Keratinocyte (primary cell): ENCODE data around the gene ENGASE. TPM values are rescaled to one million over a fixed set of nuclear protein-coding genes. Genes with fewer than 3 reads are reported as not detected.

Experiments used
- DNase-seq: peaks from one replicate; pipeline ENCODE4 v3.0.0-alpha.2; 2011; ENCODE audit warnings: low read depth, missing footprints, low spot score
- FAIRE-seq: peaks from 2 replicates; lab custom pipeline; 2011; peaks lifted over from hg19 to GRCh38; lab: Jason Lieb, UNC
- H2AFZ ChIP-seq: 2 replicates; pipeline ENCODE4 v1.6.0; 2012; ENCODE audit warnings: low read length, control low read depth, inconsistent platforms; ENCODE audit not compliant: control insufficient read depth
- H3K27ac ChIP-seq: 2 replicates; pipeline ENCODE4 v1.5.1; 2011; ENCODE audit warnings: low read length; ENCODE audit not compliant: control insufficient read depth, insufficient read depth
- H3K27me3 ChIP-seq: 3 replicates; pipeline ENCODE4 v1.6.0; 2011; ENCODE audit warnings: low read length; ENCODE audit not compliant: control insufficient read depth, insufficient read depth; ENCODE audit errors: extremely low read depth
- H3K36me3 ChIP-seq, 2 experiments: 2 replicates in 1 of 2; 3 replicates in 1 of 2; pipeline ENCODE4 v1.5.1; 2011; ENCODE audit warnings: low read length in 2 of 2, mild to moderate bottlenecking in 1 of 2; ENCODE audit not compliant: control insufficient read depth in 2 of 2, insufficient read depth in 2 of 2; ENCODE audit errors: extremely low read depth in 1 of 2
- H3K4me1 ChIP-seq: 3 replicates; pipeline ENCODE4 v1.5.1; 2011; ENCODE audit warnings: low read length; ENCODE audit not compliant: control insufficient read depth, insufficient read depth; ENCODE audit errors: extremely low read depth
- H3K4me2 ChIP-seq: 3 replicates; pipeline ENCODE4 v1.6.0; 2011; ENCODE audit warnings: low read depth, low read length; ENCODE audit not compliant: control insufficient read depth, insufficient read depth; ENCODE audit errors: extremely low read depth
- H3K4me3 ChIP-seq, 3 experiments: fragments of 200-600 bp in 1 of 3; sonication (generic) in 1 of 3; 2 replicates in 2 of 3; 3 replicates in 1 of 3; pipeline ENCODE4 v1.5.1; 2011 to 2016; ENCODE audit warnings: low read length in 3 of 3, mild to moderate bottlenecking in 3 of 3, control low read depth in 2 of 3, inconsistent platforms in 1 of 3, low read depth in 1 of 3, mixed read lengths in 1 of 3, mixed run types in 1 of 3, moderate library complexity in 1 of 3; ENCODE audit not compliant: control insufficient read depth in 2 of 3, insufficient read depth in 2 of 3; ENCODE audit errors: extremely low read depth in 1 of 3
- H3K79me2 ChIP-seq: 2 replicates; pipeline ENCODE4 v1.6.0; 2012; ENCODE audit warnings: low read length; ENCODE audit not compliant: control insufficient read depth, insufficient read depth
- H3K9ac ChIP-seq: 3 replicates; pipeline ENCODE4 v1.6.0; 2011; ENCODE audit warnings: low read length; ENCODE audit not compliant: control insufficient read depth, insufficient read depth; ENCODE audit errors: extremely low read depth
- H3K9me1 ChIP-seq: 3 replicates; pipeline ENCODE4 v1.6.0; 2011; ENCODE audit warnings: low read length; ENCODE audit not compliant: control insufficient read depth, insufficient read depth; ENCODE audit errors: extremely low read depth
- H3K9me3 ChIP-seq: 2 replicates; pipeline ENCODE4 v1.5.1; 2012; ENCODE audit warnings: low read depth, low read length; ENCODE audit not compliant: control insufficient read depth
- H4K20me1 ChIP-seq: 3 replicates; pipeline ENCODE4 v1.6.0; 2011; ENCODE audit warnings: low read length; ENCODE audit not compliant: control insufficient read depth, insufficient read depth; ENCODE audit errors: extremely low read depth
- EZH2 ChIP-seq: IDR thresholded peaks from one replicate; pipeline ENCODE4 v1.6.1; 2012; ENCODE audit warnings: inconsistent platforms, mild to moderate bottlenecking, low read length, moderate library complexity
- dilution Hi-C: fragments of 300-500 bp; cut with MboI; formaldehyde crosslinking; loops from one replicate; pipeline ENCODE4 v1.7.0; 2020; ENCODE audit warnings: low sequenced_read_pairs; ENCODE audit not compliant: extremely low pct_ligation_motif_present
- polyA plus RNA-seq, 5 experiments: library from polyadenylated mRNA; depleted of rRNA in 3 of 5; stranded (reverse) in 3 of 5; stranded (forward) in 1 of 5; unstranded in 1 of 5; fragments of >200 nt; gene quantifications; 1 replicate in 1 of 5; 2 replicates in 3 of 5; 3 replicates in 1 of 5; pipeline versions ENCODE4 v1.2.1 to v1.2.3, GENCODE V29; 2011 to 2012; ENCODE audit warnings: missing spikeins in 2 of 5, low read depth in 1 of 5, low replicate concordance in 1 of 5
- TF ChIP-seq, protein P1 (sequence below), 3 experiments: IDR thresholded peaks in 1 of 3; conservative IDR thresholded peaks in 1 of 3; optimal IDR thresholded peaks in 1 of 3; 2 replicates in 2 of 3; 3 replicates in 1 of 3; pipeline versions ENCODE3 to v1.5.1; 2011; ENCODE audit warnings: low read length in 3 of 3, mild to moderate bottlenecking in 3 of 3, moderate library complexity in 2 of 3, control low read depth in 1 of 3, inconsistent platforms in 1 of 3; ENCODE audit not compliant: insufficient read depth in 2 of 3; ENCODE audit errors: extremely low read depth in 1 of 3

The ENGASE gene
- polyA plus RNA-seq, 1 donor (not counting 4 experiments of a cell fraction or from before 2014, with no cell fraction given), result 6.6 TPM

DNA sequence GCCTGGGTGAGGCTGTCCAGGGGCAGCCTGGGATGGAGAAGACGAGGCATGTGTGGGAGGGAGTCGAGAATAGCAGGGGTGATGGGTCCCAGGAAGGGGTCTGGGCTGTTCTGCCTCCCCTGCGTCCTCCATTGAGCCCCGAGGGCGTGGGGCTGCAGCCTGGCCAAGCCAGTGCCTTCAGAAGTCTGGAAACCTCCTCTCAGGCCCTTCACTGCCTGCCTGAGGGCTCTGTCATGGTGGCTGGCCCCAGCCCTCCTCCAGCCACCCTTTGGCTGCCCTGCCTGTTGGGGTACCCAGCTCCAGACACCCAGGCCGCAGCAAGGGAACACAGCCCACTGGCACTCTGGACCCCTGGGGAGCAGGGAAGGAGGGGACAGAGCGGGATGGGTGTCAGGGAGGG is 27.6 kb downstream of the ENGASE start:
- H3K9me1 ChIP-seq, result no peaks in the 10 kb centered on the region
- TF ChIP-seq EZH2, result no peak
- TF ChIP-seq, protein P1, sequence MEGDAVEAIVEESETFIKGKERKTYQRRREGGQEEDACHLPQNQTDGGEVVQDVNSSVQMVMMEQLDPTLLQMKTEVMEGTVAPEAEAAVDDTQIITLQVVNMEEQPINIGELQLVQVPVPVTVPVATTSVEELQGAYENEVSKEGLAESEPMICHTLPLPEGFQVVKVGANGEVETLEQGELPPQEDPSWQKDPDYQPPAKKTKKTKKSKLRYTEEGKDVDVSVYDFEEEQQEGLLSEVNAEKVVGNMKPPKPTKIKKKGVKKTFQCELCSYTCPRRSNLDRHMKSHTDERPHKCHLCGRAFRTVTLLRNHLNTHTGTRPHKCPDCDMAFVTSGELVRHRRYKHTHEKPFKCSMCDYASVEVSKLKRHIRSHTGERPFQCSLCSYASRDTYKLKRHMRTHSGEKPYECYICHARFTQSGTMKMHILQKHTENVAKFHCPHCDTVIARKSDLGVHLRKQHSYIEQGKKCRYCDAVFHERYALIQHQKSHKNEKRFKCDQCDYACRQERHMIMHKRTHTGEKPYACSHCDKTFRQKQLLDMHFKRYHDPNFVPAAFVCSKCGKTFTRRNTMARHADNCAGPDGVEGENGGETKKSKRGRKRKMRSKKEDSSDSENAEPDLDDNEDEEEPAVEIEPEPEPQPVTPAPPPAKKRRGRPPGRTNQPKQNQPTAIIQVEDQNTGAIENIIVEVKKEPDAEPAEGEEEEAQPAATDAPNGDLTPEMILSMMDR (optimal IDR thresholded peaks at IDR 0.05 in 1 of 3, IDR thresholded peaks at IDR 0.05 in 1 of 3, conservative IDR thresholded peaks at IDR 0.05 in 1 of 3; ENCODE audit: extremely low read depth in 1 of 3, insufficient read depth in 2 of 3, low read length in 3 of 3), result no peak
- H3K79me2 ChIP-seq, result no peaks in the 10 kb centered on the region
- no peak overlapping the region for H3K27ac ChIP-seq
- H4K20me1 ChIP-seq, result no peaks in the 10 kb centered on the region
- H3K27me3 ChIP-seq, result peaks cover 75% of the 10 kb centered on the region
- no peak overlapping the region for H2AFZ ChIP-seq
- H3K9ac ChIP-seq, result no peak overlapping the region
- no peak overlapping the region for H3K4me2 ChIP-seq
- no peaks in the 10 kb centered on the region for H3K4me1 ChIP-seq
- no peaks in the 10 kb centered on the region for H3K36me3 ChIP-seq
- H3K9me3 ChIP-seq, result no peaks in the 10 kb centered on the region
- dilution Hi-C loops, result no loop called here
- no peak for FAIRE-seq
- no peak for DNase-seq
- no peak overlapping the region for H3K4me3 ChIP-seq

DNA sequence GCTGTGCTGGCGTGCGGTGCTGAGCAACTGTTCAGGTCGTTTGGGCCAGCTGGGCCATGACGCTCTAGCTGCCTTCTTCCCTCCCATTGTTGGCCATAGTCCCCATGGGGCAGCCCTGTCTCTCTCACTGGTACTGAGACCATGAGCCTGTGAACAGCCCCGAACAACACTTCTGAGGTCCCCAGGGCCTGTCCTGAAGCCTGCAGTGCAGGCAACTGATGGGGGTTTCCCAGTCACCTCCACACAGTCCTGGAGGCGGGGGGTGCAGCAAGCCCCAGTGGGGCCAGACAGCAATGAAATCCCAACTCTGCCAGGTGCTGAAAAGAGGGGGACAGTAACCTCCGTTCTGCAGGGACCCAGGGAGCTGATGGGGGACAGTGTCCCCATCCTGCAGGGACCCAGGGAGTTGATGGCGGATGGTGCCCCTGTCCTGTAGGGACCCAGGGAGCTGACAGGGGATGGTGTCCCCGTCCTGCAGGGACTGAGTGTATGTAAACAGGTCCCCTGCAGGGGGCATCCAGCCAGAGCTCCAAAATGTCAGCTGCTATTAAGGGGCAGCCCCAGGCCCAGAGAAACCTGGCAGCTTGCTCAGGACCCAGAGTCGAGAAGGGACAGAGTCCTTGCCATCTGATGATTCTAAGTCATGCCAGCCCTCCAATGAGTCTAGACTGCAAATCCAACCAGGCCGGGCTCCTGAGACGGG is 30.4 kb downstream of the ENGASE start:
- no peak overlapping the region for H3K4me3 ChIP-seq
- H3K36me3 ChIP-seq, result no peaks in the 10 kb centered on the region
- dilution Hi-C loops, result no loop called here
- no peak overlapping the region for H3K9ac ChIP-seq
- FAIRE-seq (no peak), DNase-seq (no peak)
- H3K9me3 ChIP-seq, result no peaks in the 10 kb centered on the region
- no peak overlapping the region for H2AFZ ChIP-seq
- H3K4me1 ChIP-seq, result no peaks in the 10 kb centered on the region
- H3K27ac ChIP-seq, result no peak overlapping the region
- no peaks in the 10 kb centered on the region for H4K20me1 ChIP-seq
- H3K9me1 ChIP-seq, result no peaks in the 10 kb centered on the region
- no peak overlapping the region for H3K4me2 ChIP-seq
- TF ChIP-seq, protein P1 (optimal IDR thresholded peaks at IDR 0.05 in 1 of 3, IDR thresholded peaks at IDR 0.05 in 1 of 3, conservative IDR thresholded peaks at IDR 0.05 in 1 of 3; ENCODE audit: extremely low read depth in 1 of 3, insufficient read depth in 2 of 3, low read length in 3 of 3), result no peak
- TF ChIP-seq EZH2, result no peak
- H3K79me2 ChIP-seq, result no peaks in the 10 kb centered on the region
- H3K27me3 ChIP-seq, result peaks cover 72% of the 10 kb centered on the region
